Heart right ventricle (tissue), 16 donors: ENCODE measurements around the gene SON. TPM values are rescaled to one million over a fixed set of nuclear protein-coding genes. Genes with fewer than 3 reads are reported as not detected.

ENCODE experiments used
- ATAC-seq, 8 donors: fragments of 200-7000 bp; cut with Tn5 transposase; one replicate each; pipeline ENCODE4 v1.9.1; 2020; ENCODE audit warnings: mild to moderate bottlenecking in 8 of 8, moderate library complexity in 8 of 8, moderate number of reproducible peaks in 1 of 8
- DNase-seq, 2 donors: peaks; one replicate each; pipeline ENCODE4 v3.0.0-alpha.2; 2020
- H3K27ac ChIP-seq, 10 donors: fragments of 200-600 bp; sonication (generic) in 2 of 10; one replicate each; pipeline versions ENCODE4 v1.5.0 to v1.8.0; 2020 to 2022; ENCODE audit warnings: mild to moderate bottlenecking in 3 of 10
- H3K27me3 ChIP-seq, 7 donors: fragments of 200-600 bp; one replicate each; pipeline ENCODE4 v1.8.0; 2021 to 2022; ENCODE audit warnings: mild to moderate bottlenecking in 2 of 7
- H3K36me3 ChIP-seq, 9 donors: fragments of 200-600 bp; sonication (generic) in 1 of 9; one replicate each; pipeline versions ENCODE4 v1.5.0 to v1.8.0; 2020 to 2022; ENCODE audit warnings: mild to moderate bottlenecking in 2 of 9
- H3K4me1 ChIP-seq, 9 donors: fragments of 200-600 bp; sonication (generic) in 1 of 9; one replicate each; pipeline versions ENCODE4 v1.5.0 to v1.8.0; 2020 to 2022; ENCODE audit warnings: mild to moderate bottlenecking in 4 of 9
- H3K4me3 ChIP-seq, 10 donors: fragments of 200-600 bp; sonication (generic) in 2 of 10; one replicate each; pipeline versions ENCODE4 v1.5.0 to v1.8.0; 2020 to 2022; ENCODE audit warnings: mild to moderate bottlenecking in 7 of 10, moderate library complexity in 2 of 10
- H3K9me3 ChIP-seq, 11 donors: fragments of 200-600 bp in 10 of 11; sonication (generic) in 2 of 11; one replicate each; pipeline versions ENCODE4 v1.5.0 to v1.8.0; 2013 to 2022; ENCODE audit warnings: mild to moderate bottlenecking in 2 of 11, control low read depth in 1 of 11, moderate library complexity in 1 of 11
- CTCF ChIP-seq, 9 donors: fragments of 200-600 bp; sonication (generic) in 2 of 9; IDR thresholded peaks; one replicate each; pipeline versions ENCODE4 v1.5.0 to v1.8.0; 2021 to 2022; ENCODE audit warnings: antibody characterized with exemption in 9 of 9, mild to moderate bottlenecking in 5 of 9, moderate library complexity in 1 of 9
- WGBS, 2 donors: extraction: QIAGEN DNeasy Blood & Tissue Kit; methylation state at CpG; one replicate each; pipeline ENCODE4 v1.1.7; 2013; ENCODE audit warnings: inconsistent platforms in 1 of 2; 5-methylcytosine and 5-hydroxymethylcytosine counted together
- intact Hi-C, 10 donors: fragments of 100-400 bp; cut with DNase I; formaldehyde crosslinking; loops; one replicate each; pipeline versions ENCODE4 v1.11.1 to v1.14.2; 2022
- polyA plus RNA-seq, 2 donors: library from polyadenylated mRNA; stranded (reverse); fragments of 200-250 nt; gene quantifications; one replicate each; pipeline ENCODE4 v1.2.3, GENCODE V29; 2013
- total RNA-seq, 10 donors: library from RNA; stranded (reverse); fragmentation: NEBNext Ultra II Directional in 3 of 10; extraction: Animal tissue kit (Norgen Biotek cat#: 25700) in 3 of 10; gene quantifications; one replicate each; pipeline versions ENCODE4 v1.2.1 to v1.2.4, GENCODE V29; 2021 to 2023
- donor health status: Arrhythmogenic right ventricular cardiomyopathy.
- donor health status: ischemic (EF 13 %, LVEDD 7.1; RV severe dilation, severe dysfunction).
- donor health status: healthy with polysubstance abuse.
- donor health status: DM: no; HTN: yes; CAD: no.
- donor health status: DM: no; HTN: no; CAD: no.
- donor health status: ischemic (EF 25% LVEDD 6.9; RV normal size, moderate dysfunction).
- donor health status: ischemic (EF 25% LVEDD 5.7; RV mildly dilated, moderate dysfunction).
- donor health status: healthy.
- donor health status: DM: yes; HTN: yes; CAD: no.
- donor health status: Ischemic cardiomyopathy.
- donor health status: ischemic (EF 35%, LVEDD 5.7; RV mildly dilated, moderate dysfunction).
- donor health status: nonischemic (EF 11% LVEDD 7.7; RV severe dilation, severe dysfunction).
- donor health status: DM: yes; HTN: yes; CAD: no.
- donor health status: PGD.
- donor health status: ischemic (EF 29% LVEDD 5.4; RV normal size, mild dysfunction).
- donor health status: nonischemic (EF 23%, LVEDD 6.1; RV moderate dilation, normal function).

The SON gene
- total and polyA plus RNA-seq, 12 donors: 53.6 to 235 (median 156) TPM

- DNase-seq (no peak), ATAC-seq (no peak)
- Histone ChIP-seq H3K9me3 (no peaks in the 10 kb centered on the region), H3K27me3 (no peaks in the 10 kb centered on the region), H3K4me3 (no peak overlapping the region), H3K36me3 (peaks cover 0 to 98% (median 32%) of the 10 kb centered on the region in 9 donors), H3K4me1 (peaks cover 0 to 4% (median 0%) of the 10 kb centered on the region in 9 donors), H3K27ac (no peak overlapping the region)
- intact Hi-C loops: no loop called here
- TF ChIP-seq CTCF (IDR thresholded peaks at IDR 0.05): no peak
- 83 to 95% methylated on average over 1 of the region's 1 CpG for WGBS, 2 donors
Observed at GRCh38 chr21:33522953-33523349, 19.9 kb upstream of the SON start.

- 94 to 95% methylated on average over 3 of the region's 3 CpGs for WGBS, 2 donors
- no peaks in the 10 kb centered on the region for H3K4me1 ChIP-seq
- no peaks in the 10 kb centered on the region for H3K27me3 ChIP-seq
- intact Hi-C loops: no loop called here
- H3K27ac ChIP-seq: no peak overlapping the region
- peaks cover 0 to 100% (median 63%) of the 10 kb centered on the region in 9 donors for H3K36me3 ChIP-seq
- TF ChIP-seq CTCF (IDR thresholded peaks at IDR 0.05): no peak
- no peak for DNase-seq
- ATAC-seq: no peak
- no peaks in the 10 kb centered on the region for H3K9me3 ChIP-seq
- no peak overlapping the region for H3K4me3 ChIP-seq
Observed at GRCh38 chr21:33531007-33531406, 11.8 kb upstream of the SON start.

- Histone ChIP-seq H3K27ac (no peak overlapping the region), H3K36me3 (peaks cover 0 to 71% (median 41%) of the 10 kb centered on the region in 9 donors), H3K27me3 (no peaks in the 10 kb centered on the region), H3K4me1 (peaks cover 0 to 15% (median 12%) of the 10 kb centered on the region in 9 donors), H3K9me3 (no peaks in the 10 kb centered on the region), H3K4me3 (no peak overlapping the region)
- ATAC-seq (no peak), DNase-seq (no peak)
- intact Hi-C loops: no loop called here
- TF ChIP-seq CTCF (IDR thresholded peaks at IDR 0.05): no peak
- WGBS, 2 donors: 97% methylated on average over 2 of the region's 2 CpGs
Observed at GRCh38 chr21:33537212-33537611, 5.6 kb upstream of the SON start.

GRCh38 chr21:33539616-33540015, 3.2 kb upstream of the SON start:
- Histone ChIP-seq H3K4me1 (peaks cover 0 to 23% (median 18%) of the 10 kb centered on the region in 9 donors), H3K27ac (no peak overlapping the region), H3K36me3 (peaks cover 0 to 47% (median 31%) of the 10 kb centered on the region in 9 donors), H3K9me3 (no peaks in the 10 kb centered on the region), H3K4me3 (no peak overlapping the region), H3K27me3 (no peaks in the 10 kb centered on the region)
- 83 to 87% methylated on average over 4 of the region's 4 CpGs for WGBS, 2 donors
- DNase-seq: no peak
- intact Hi-C loops: loop anchor here in 3 of 10 donors (5.0 kb wide), 2 partner anchors 48 to 62 kb away; partner anchors contain the start of genes DONSON (in 2 of the 3) and TMEM50B (in 1 of the 3)
- TF ChIP-seq CTCF (IDR thresholded peaks at IDR 0.05): no peak
- ATAC-seq: no peak
